Epidermal melanocyte (primary cell): ENCODE data around the gene TAPBP.
A peak's percentile ranks its signal among the peaks of the same experiment; 100 is the strongest.

ENCODE experiments used
- DNase-seq: peaks from one replicate; pipeline ENCODE4 v3.0.0; 2011; ENCODE audit warnings: low spot score; ENCODE audit not compliant: insufficient read length

Gene TAPBP

GRCh38 chr6:33320315-33321181, 6.7 kb upstream of the TAPBP start:
- no peak for DNase-seq

- DNase-seq = no peak
Observed at GRCh38 chr6:33319939-33320314, 6.0 kb upstream of the TAPBP start.

- no peak for DNase-seq
Observed at GRCh38 chr6:33318426-33319073, 4.7 kb upstream of the TAPBP start.

- peak; percentile 88 for DNase-seq
Observed at GRCh38 chr6:33317669-33318425, 4.0 kb upstream of the TAPBP start, which contains the start of gene ZBTB22. Gene ZBTB22 (minus strand): TSS chr6:33317744. CDS start chr6:33316916, 828 bp downstream.

GRCh38 chr6:33317419-33317668, 3.5 kb upstream of the TAPBP start:
- no peak for DNase-seq

- no peak for DNase-seq
Observed at GRCh38 chr6:33316603-33317418, 2.9 kb upstream of the TAPBP start.

- DNase-seq = no peak
Observed at GRCh38 chr6:33315793-33316602, 2.1 kb upstream of the TAPBP start.

GRCh38 chr6:33314943-33315792, 1.3 kb upstream of the TAPBP start:
- DNase-seq = no peak

- peak; percentile 35 for DNase-seq
Observed at GRCh38 chr6:33314515-33314942, 651 bp upstream of the TAPBP start.

- DNase-seq = no peak
Observed at GRCh38 chr6:33313105-33313708, 671 bp downstream of the TAPBP start.

GRCh38 chr6:33312361-33313104, 1.3 kb downstream of the TAPBP start:
- peak; percentile 41 for DNase-seq

GRCh38 chr6:33306356-33306755, 7.5 kb downstream of the TAPBP start:
- DNase-seq = no peak

GRCh38 chr6:33305052-33305451, 8.8 kb downstream of the TAPBP start:
- DNase-seq = no peak

GRCh38 chr6:33304216-33304615, 9.7 kb downstream of the TAPBP start:
- DNase-seq = no peak

GRCh38 chr6:33301877-33302276, 12.0 kb downstream of the TAPBP start:
- no peak for DNase-seq

- DNase-seq = peak; percentile 88
Observed at GRCh38 chr6:33299237-33299944, 14.5 kb downstream of the TAPBP start.

- no peak for DNase-seq
Observed at GRCh38 chr6:33298773-33299236, 15.1 kb downstream of the TAPBP start, which contains the start of gene RGL2. Gene RGL2 (minus strand): TSS chr6:33298942. CDS start chr6:33298610, 332 bp downstream.
